Spinal cord (tissue), 10 donors: Measurements from ENCODE around the gene PLXNA4. TPM values are rescaled to one million over a fixed set of nuclear protein-coding genes. Genes with fewer than 3 reads are reported as not detected.

ENCODE experiments used
- DNase-seq, 6 donors: peaks; one replicate each; pipeline versions ENCODE4 v3.0.0 to v3.0.0-alpha.2; 2013 to 2015; ENCODE audit warnings: low spot score in 6 of 6, low read depth in 4 of 6
- H3K27ac ChIP-seq: one replicate; pipeline ENCODE4 v1.5.1; 2013; ENCODE audit warnings: low read depth, low read length, control low read depth
- H3K27me3 ChIP-seq: one replicate; pipeline ENCODE4 v1.6.1; 2013; ENCODE audit warnings: low read length; ENCODE audit not compliant: control insufficient read depth, insufficient read depth
- H3K36me3 ChIP-seq: one replicate; pipeline ENCODE4 v1.6.1; 2013; ENCODE audit warnings: low read length; ENCODE audit not compliant: control insufficient read depth, insufficient read depth
- H3K4me1 ChIP-seq: one replicate; pipeline ENCODE4 v1.6.1; 2013; ENCODE audit warnings: low read length; ENCODE audit not compliant: control insufficient read depth, insufficient read depth
- H3K4me3 ChIP-seq: one replicate; pipeline ENCODE4 v1.5.1; 2013; ENCODE audit warnings: low read depth, low read length, control low read depth
- H3K9me3 ChIP-seq: one replicate; pipeline ENCODE4 v1.6.1; 2013; ENCODE audit warnings: low read length; ENCODE audit not compliant: control insufficient read depth, insufficient read depth
- WGBS: methylation state at CpG from one replicate; pipeline ENCODE4 v1.1.5; 2013; ENCODE audit warnings: missing lambda C conversion rate; ENCODE audit not compliant: insufficient coverage; 5-methylcytosine and 5-hydroxymethylcytosine counted together
- polyA plus RNA-seq, 2 donors: library from polyadenylated mRNA; unstranded; fragments of 120-200 nt; gene quantifications; one replicate each; pipeline ENCODE4 v1.2.1, GENCODE V29; 2013; ENCODE audit not compliant: insufficient read length in 2 of 2
- total RNA-seq, 2 donors: library from RNA; depleted of rRNA in 1 of 2; stranded (reverse); fragments of 120-200 nt in 1 of 2; fragments of >200 nt in 1 of 2; gene quantifications; one replicate each; pipeline versions ENCODE4 v1.2.3 to v1.2.4, GENCODE V29; 2013 to 2014
- donor health status: healthy.

The PLXNA4 gene
- total and polyA plus RNA-seq, 4 donors, result 13.8 to 29.7 (median 23.2) TPM

DNA sequence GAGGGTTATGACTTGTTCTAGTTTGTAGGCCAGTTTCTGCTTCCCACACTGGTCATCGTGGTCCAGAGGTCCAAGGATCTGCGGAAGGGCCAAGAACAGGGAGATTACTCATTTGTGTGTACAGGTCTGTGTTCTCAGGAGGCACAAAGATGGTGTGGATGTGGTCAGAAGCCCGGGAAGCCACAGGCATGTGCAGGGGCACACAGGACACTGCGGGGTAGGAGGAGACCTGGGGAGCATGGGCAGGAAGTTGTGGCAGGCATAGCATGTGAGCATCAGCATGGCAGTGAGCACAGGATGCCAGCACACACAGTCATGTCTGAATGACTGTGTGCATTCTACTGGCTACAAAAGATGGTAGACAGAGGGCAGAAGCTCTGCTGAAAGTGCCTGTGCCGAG lies 445.8 kb downstream of the PLXNA4 start:
- H3K27ac ChIP-seq, result no peak overlapping the region
- no peaks in the 10 kb centered on the region for H3K27me3 ChIP-seq
- H3K9me3 ChIP-seq, result no peaks in the 10 kb centered on the region
- peaks cover 42% of the 10 kb centered on the region for H3K36me3 ChIP-seq
- no peak for DNase-seq
- no peak overlapping the region for H3K4me3 ChIP-seq
- no peaks in the 10 kb centered on the region for H3K4me1 ChIP-seq
- 89% methylated on average over 5 of the region's 5 CpGs for WGBS

- H3K36me3 ChIP-seq, result peaks cover 27% of the 10 kb centered on the region
- no peaks in the 10 kb centered on the region for H3K9me3 ChIP-seq
- WGBS, result 94% methylated on average over 11 of the region's 12 CpGs
- no peaks in the 10 kb centered on the region for H3K27me3 ChIP-seq
- no peak for DNase-seq
- no peak overlapping the region for H3K4me3 ChIP-seq
- no peak overlapping the region for H3K27ac ChIP-seq
- H3K4me1 ChIP-seq, result peaks cover 5% of the 10 kb centered on the region
Observed at GRCh38 chr7:132125872-132126595, 450.2 kb downstream of the PLXNA4 start.

GRCh38 chr7:132125096-132125495 lies 451.2 kb downstream of the PLXNA4 start:
- Histone ChIP-seq H3K4me1 (peaks cover 5% of the 10 kb centered on the region), H3K36me3 (peaks cover 20% of the 10 kb centered on the region), H3K27ac (no peak overlapping the region), H3K4me3 (no peak overlapping the region), H3K27me3 (no peaks in the 10 kb centered on the region), H3K9me3 (no peaks in the 10 kb centered on the region)
- DNase-seq, result no peak
- no CpG with 5 or more reads among the region's 3 CpGs for WGBS

DNA sequence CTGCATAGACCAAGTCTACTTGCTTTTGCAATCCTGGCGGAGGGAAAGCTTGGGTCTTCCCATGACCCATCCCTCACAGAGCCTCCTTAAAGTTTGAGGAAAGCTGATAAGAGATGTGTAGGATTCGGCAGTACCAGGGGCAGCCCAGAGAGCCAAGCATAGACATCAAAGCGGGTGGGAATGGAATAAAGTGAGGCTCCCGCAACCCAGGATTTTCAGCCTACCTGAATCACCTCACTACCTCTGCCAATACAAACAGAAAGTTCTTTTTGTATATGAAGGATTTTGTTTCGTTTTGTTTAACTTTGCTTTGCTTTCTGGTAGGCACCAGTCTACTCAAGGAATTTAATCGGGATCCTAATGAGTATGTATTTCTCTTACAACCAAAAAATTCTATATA lies 451.7 kb downstream of the PLXNA4 start:
- H3K4me3 ChIP-seq, result no peak overlapping the region
- WGBS, result no CpG with 5 or more reads among the region's 6 CpGs
- H3K4me1 ChIP-seq, result peaks cover 5% of the 10 kb centered on the region
- no peaks in the 10 kb centered on the region for H3K9me3 ChIP-seq
- no peak for DNase-seq
- no peak overlapping the region for H3K27ac ChIP-seq
- H3K36me3 ChIP-seq, result peaks cover 15% of the 10 kb centered on the region
- no peaks in the 10 kb centered on the region for H3K27me3 ChIP-seq

GRCh38 chr7:132123773-132124172 lies 452.5 kb downstream of the PLXNA4 start:
- Histone ChIP-seq H3K27me3 (no peaks in the 10 kb centered on the region), H3K36me3 (peaks cover 9% of the 10 kb centered on the region), H3K4me3 (no peak overlapping the region), H3K4me1 (peaks cover 5% of the 10 kb centered on the region), H3K27ac (no peak overlapping the region), H3K9me3 (no peaks in the 10 kb centered on the region)
- no CpG with 5 or more reads among the region's 7 CpGs for WGBS
- peak in 2 of 6 donors; percentile 23 to 79 for DNase-seq

DNA sequence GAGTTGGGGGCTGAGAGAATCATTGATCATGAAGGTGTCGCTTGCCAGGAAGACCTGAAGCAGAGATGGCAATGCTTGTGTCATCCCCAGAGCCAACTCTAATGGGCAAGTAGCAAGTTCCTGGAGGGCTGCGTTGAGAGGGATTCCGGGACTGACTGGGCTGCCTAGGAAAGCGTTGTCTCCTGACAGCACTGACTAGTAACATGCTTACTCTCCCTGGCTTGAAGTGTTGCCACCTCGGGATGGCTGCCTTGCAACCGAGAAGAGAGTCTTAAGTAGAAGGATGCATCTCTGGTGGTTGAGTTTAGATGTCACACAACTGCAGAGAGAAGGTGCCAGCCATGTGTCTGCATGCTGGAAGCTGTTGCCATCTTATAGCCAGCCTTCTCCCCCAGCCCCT lies 453.4 kb downstream of the PLXNA4 start:
- Histone ChIP-seq H3K4me3 (no peak overlapping the region), H3K27me3 (no peaks in the 10 kb centered on the region), H3K9me3 (no peaks in the 10 kb centered on the region), H3K36me3 (peaks cover 5% of the 10 kb centered on the region), H3K27ac (no peak overlapping the region), H3K4me1 (peaks cover 5% of the 10 kb centered on the region)
- no peak for DNase-seq
- WGBS, result 85% methylated on average over 4 of the region's 6 CpGs

- Histone ChIP-seq H3K4me3 (no peak overlapping the region), H3K4me1 (peaks cover 5% of the 10 kb centered on the region), H3K27me3 (no peaks in the 10 kb centered on the region), H3K36me3 (peaks cover 5% of the 10 kb centered on the region), H3K9me3 (no peaks in the 10 kb centered on the region), H3K27ac (no peak overlapping the region)
- WGBS, result 95% methylated on average over 4 of the region's 6 CpGs
- DNase-seq, result no peak
Observed at GRCh38 chr7:132121987-132122386, 454.3 kb downstream of the PLXNA4 start.

DNA sequence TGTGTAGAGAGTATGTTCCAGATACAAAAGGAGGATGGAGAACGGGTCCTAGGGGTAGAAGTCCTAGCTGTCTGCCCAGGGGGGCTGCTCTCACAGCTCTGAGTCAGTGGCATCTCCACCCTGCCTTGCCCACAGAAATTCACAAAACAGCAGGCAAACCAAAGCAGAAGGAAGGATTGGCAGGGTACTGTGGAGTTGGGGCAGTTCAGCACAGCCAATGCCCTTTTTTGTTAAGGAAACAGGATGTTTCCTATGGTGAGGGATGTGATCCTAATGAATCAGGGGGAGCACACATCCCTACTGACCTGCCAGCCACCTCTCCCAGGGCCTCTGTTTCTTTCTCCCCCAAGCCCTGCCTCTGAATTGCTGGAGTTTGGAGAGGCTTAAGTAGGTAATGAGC lies 457.6 kb downstream of the PLXNA4 start:
- peaks cover 10% of the 10 kb centered on the region for H3K4me1 ChIP-seq
- H3K9me3 ChIP-seq, result no peaks in the 10 kb centered on the region
- no peaks in the 10 kb centered on the region for H3K27me3 ChIP-seq
- WGBS, result 71% methylated on average over 1 of the region's 1 CpG
- H3K27ac ChIP-seq, result no peak overlapping the region
- no peak for DNase-seq
- no peak overlapping the region for H3K4me3 ChIP-seq
- H3K36me3 ChIP-seq, result no peaks in the 10 kb centered on the region

- Histone ChIP-seq H3K4me1 (peaks cover 20% of the 10 kb centered on the region), H3K36me3 (no peaks in the 10 kb centered on the region), H3K4me3 (no peak overlapping the region), H3K27ac (no peak overlapping the region), H3K9me3 (no peaks in the 10 kb centered on the region), H3K27me3 (no peaks in the 10 kb centered on the region)
- no peak for DNase-seq
- WGBS, result 81% methylated on average over 3 of the region's 6 CpGs
Observed at GRCh38 chr7:132117636-132118035, 458.6 kb downstream of the PLXNA4 start.

- WGBS, result no CpG with 5 or more reads among the region's 3 CpGs
- Histone ChIP-seq H3K27me3 (no peaks in the 10 kb centered on the region), H3K4me1 (peaks cover 23% of the 10 kb centered on the region), H3K4me3 (no peak overlapping the region), H3K36me3 (no peaks in the 10 kb centered on the region), H3K27ac (no peak overlapping the region), H3K9me3 (no peaks in the 10 kb centered on the region)
- DNase-seq, result no peak
Observed at GRCh38 chr7:132117181-132117580, 459.1 kb downstream of the PLXNA4 start.
